Activated CD4-positive, alpha-beta T cell treated with anti-CD3 and anti-CD28 coated beads, Interleukin-2, amount 10 ng/mL, durations not matched to agents 7 days and 5 days (primary cell): ENCODE results near the gene ING4. TPM values are rescaled to one million over a fixed set of nuclear protein-coding genes. Genes with fewer than 3 reads are reported as not detected.
A peak's percentile ranks its signal among the peaks of the same experiment; 100 is the strongest.

Experiments
- CTCF ChIA-PET: fragments of 350-600 bp; sonication (Branson Sonifier 250); formaldehyde crosslinking; loops from one replicate; lab custom pipeline; 2021; ENCODE audit warnings: antibody characterized with exemption; lab: Charles Lee
- POLR2A ChIA-PET: fragments of 350-600 bp; sonication (Branson Sonifier 250); formaldehyde crosslinking; loops from one replicate; lab custom pipeline; 2021; ENCODE audit warnings: antibody characterized with exemption; lab: Charles Lee
- DNase-seq: peaks from one replicate; pipeline ENCODE4 v3.0.0-alpha.2; 2020
- H3K27ac Mint-ChIP-seq: one replicate; pipeline ENCODE4 v1.8.0; 2021; ENCODE audit warnings: mild to moderate bottlenecking, moderate library complexity, mixed read lengths
- H3K27me3 Mint-ChIP-seq: one replicate; pipeline ENCODE4 v1.8.0; 2021; ENCODE audit warnings: mixed read lengths
- H3K36me3 Mint-ChIP-seq: one replicate; pipeline ENCODE4 v1.8.0; 2021; ENCODE audit warnings: low read depth, mixed read lengths
- H3K4me1 Mint-ChIP-seq: one replicate; pipeline ENCODE4 v1.8.0; 2021; ENCODE audit warnings: mixed read lengths
- H3K4me3 Mint-ChIP-seq: one replicate; pipeline ENCODE4 v1.8.0; 2021; ENCODE audit warnings: mild to moderate bottlenecking, moderate library complexity, mixed read lengths
- H3K9me3 Mint-ChIP-seq: one replicate; pipeline ENCODE4 v1.8.0; 2021; ENCODE audit warnings: mixed read lengths
- total RNA-seq, 2 experiments: library from RNA; stranded (reverse); gene quantifications; one replicate each; pipeline ENCODE4 v1.2.3, GENCODE V29; 2021

ING4 gene
- total RNA-seq, 2 experiments from 2014 or later, result 33.7 to 40.2 TPM

GRCh38 chr12:6672143-6672542 is 9.2 kb upstream of the ING4 start:
- peak overlapping the region; percentile 38 for H3K27ac Mint-ChIP-seq
- CTCF ChIA-PET, result interaction anchor here (0.7 kb wide), 1 partner anchor 51 kb away, joined by 3 read pairs; no protein-coding TSS in a partner anchor
- H3K4me1 Mint-ChIP-seq, result no peaks in the 10 kb centered on the region
- POLR2A ChIA-PET, result no interaction called here
- H3K9me3 Mint-ChIP-seq, result no peaks in the 10 kb centered on the region
- H3K4me3 Mint-ChIP-seq, result no peak overlapping the region
- H3K27me3 Mint-ChIP-seq, result no peaks in the 10 kb centered on the region
- H3K36me3 Mint-ChIP-seq, result peaks cover 78% of the 10 kb centered on the region
- no peak for DNase-seq

- H3K27ac Mint-ChIP-seq, result no peak overlapping the region
These were observed 4.8 kb upstream of the ING4 start for GRCh38 chr12:6667559-6668210.

GRCh38 chr12:6666211-6666610 is 3.3 kb upstream of the ING4 start:
- DNase-seq, result no peak
- Mint-ChIP-seq H3K9me3 (peaks cover 3% of the 10 kb centered on the region), H3K4me3 (no peak overlapping the region), H3K27ac (no peak overlapping the region), H3K4me1 (peaks cover 30% of the 10 kb centered on the region), H3K27me3 (no peaks in the 10 kb centered on the region), H3K36me3 (peaks cover 57% of the 10 kb centered on the region)
- ChIA-PET CTCF (interaction anchor here (0.6 to 1.4 kb wide), 3 partner anchors 18 to 303 kb away, joined by 3 to 5 read pairs (median 4); partner anchors contain the start of gene ZNF384), POLR2A (no interaction called here)

More at GRCh38 chr12:6667559-6668210, 4.8 kb upstream of the ING4 start:
- POLR2A ChIA-PET, result no interaction called here
- CTCF ChIA-PET, result interaction anchor here (1.0 to 1.2 kb wide), 2 partner anchors 10 to 12 kb away, joined by 3 to 4 read pairs; no protein-coding TSS in a partner anchor
- Mint-ChIP-seq H3K36me3 (peaks cover 71% of the 10 kb centered on the region), H3K9me3 (peaks cover 3% of the 10 kb centered on the region), H3K4me1 (peaks cover 21% of the 10 kb centered on the region), H3K27me3 (no peaks in the 10 kb centered on the region), H3K4me3 (no peak overlapping the region)
- no peak for DNase-seq

GRCh38 chr12:6664902-6665301 is 2.0 kb upstream of the ING4 start:
- peaks cover 31% of the 10 kb centered on the region for H3K4me1 Mint-ChIP-seq
- CTCF ChIA-PET, result interaction anchor here (0.6 to 1.4 kb wide), 2 partner anchors 24 to 107 kb away, joined by 3 to 5 read pairs; partner anchors contain the start of gene ZNF384
- DNase-seq, result no peak
- peaks cover 46% of the 10 kb centered on the region for H3K36me3 Mint-ChIP-seq
- POLR2A ChIA-PET, result no interaction called here
- no peaks in the 10 kb centered on the region for H3K27me3 Mint-ChIP-seq
- peaks cover 3% of the 10 kb centered on the region for H3K9me3 Mint-ChIP-seq
- H3K4me3 Mint-ChIP-seq, result no peak overlapping the region
- H3K27ac Mint-ChIP-seq, result peak overlapping the region; percentile 98

- peak overlapping the region; percentile 98 for H3K27ac Mint-ChIP-seq
- ChIA-PET CTCF (no interaction called here), POLR2A (no interaction called here)
- peaks cover 36% of the 10 kb centered on the region for H3K4me1 Mint-ChIP-seq
- peak overlapping the region; percentile 99 for H3K4me3 Mint-ChIP-seq
- no peaks in the 10 kb centered on the region for H3K27me3 Mint-ChIP-seq
- H3K9me3 Mint-ChIP-seq, result peaks cover 3% of the 10 kb centered on the region
- no peak for DNase-seq
- H3K36me3 Mint-ChIP-seq, result peaks cover 34% of the 10 kb centered on the region
These were observed 365 bp downstream of the ING4 start for GRCh38 chr12:6662602-6662905.

- H3K9me3 Mint-ChIP-seq, result no peaks in the 10 kb centered on the region
- H3K4me3 Mint-ChIP-seq, result no peak overlapping the region
- H3K4me1 Mint-ChIP-seq, result peaks cover 4% of the 10 kb centered on the region
- DNase-seq, result no peak
- POLR2A ChIA-PET, result no interaction called here
- no peaks in the 10 kb centered on the region for H3K27me3 Mint-ChIP-seq
- H3K36me3 Mint-ChIP-seq, result peaks cover 31% of the 10 kb centered on the region
- CTCF ChIA-PET, result no interaction called here
- H3K27ac Mint-ChIP-seq, result no peak overlapping the region
These were observed 8.9 kb downstream of the ING4 start for GRCh38 chr12:6653987-6654386.

- Mint-ChIP-seq H3K9me3 (no peaks in the 10 kb centered on the region), H3K36me3 (peaks cover 30% of the 10 kb centered on the region), H3K27me3 (no peaks in the 10 kb centered on the region), H3K4me1 (no peaks in the 10 kb centered on the region), H3K27ac (peak overlapping the region; percentile 41), H3K4me3 (no peak overlapping the region)
- CTCF ChIA-PET, result no interaction called here
- POLR2A ChIA-PET, result no interaction called here
- DNase-seq, result no peak
These were observed 9.6 kb downstream of the ING4 start for GRCh38 chr12:6653342-6653741.

GRCh38 chr12:6652391-6652790 is 10.5 kb downstream of the ING4 start:
- POLR2A ChIA-PET, result no interaction called here
- no peaks in the 10 kb centered on the region for H3K9me3 Mint-ChIP-seq
- H3K36me3 Mint-ChIP-seq, result peaks cover 34% of the 10 kb centered on the region
- CTCF ChIA-PET, result interaction anchor here (1.1 kb wide), 1 partner anchor 8 kb away, joined by 3 read pairs; no protein-coding TSS in a partner anchor
- H3K4me1 Mint-ChIP-seq, result no peaks in the 10 kb centered on the region
- H3K27me3 Mint-ChIP-seq, result no peaks in the 10 kb centered on the region
- H3K4me3 Mint-ChIP-seq, result no peak overlapping the region
- H3K27ac Mint-ChIP-seq, result no peak overlapping the region
- no peak for DNase-seq

- ChIA-PET CTCF (no interaction called here), POLR2A (no interaction called here)
- peaks cover 42% of the 10 kb centered on the region for H3K36me3 Mint-ChIP-seq
- no peaks in the 10 kb centered on the region for H3K27me3 Mint-ChIP-seq
- no peak overlapping the region for H3K27ac Mint-ChIP-seq
- H3K9me3 Mint-ChIP-seq, result no peaks in the 10 kb centered on the region
- no peak for DNase-seq
- H3K4me1 Mint-ChIP-seq, result peaks cover 8% of the 10 kb centered on the region
- no peak overlapping the region for H3K4me3 Mint-ChIP-seq
These were observed 12.1 kb downstream of the ING4 start for GRCh38 chr12:6650832-6651231.

GRCh38 chr12:6647083-6647604 is 15.8 kb downstream of the ING4 start, which contains the start of gene ACRBP:
Gene ACRBP, minus strand, starts transcription at chr12:6647432. Its CDS starts 66 bp downstream, at chr12:6647366.
- Mint-ChIP-seq H3K9me3 (peaks cover 18% of the 10 kb centered on the region), H3K27me3 (peaks cover 7% of the 10 kb centered on the region), H3K4me1 (peaks cover 12% of the 10 kb centered on the region), H3K27ac (peak within 1 kb of the TSS; percentile 48), H3K36me3 (peaks cover 38% of the 10 kb centered on the region), H3K4me3 (peak within 1 kb of the TSS; percentile 64)
- ChIA-PET POLR2A (no interaction called here), CTCF (interaction anchor here (1.1 to 1.3 kb wide), 2 partner anchors 10 to 12 kb away, joined by 3 to 4 read pairs; partner anchors contain the start of gene LPAR5)
- DNase-seq, result peak; percentile 20

GRCh38 chr12:6646276-6647082 is 16.4 kb downstream of the ING4 start:
- peaks cover 12% of the 10 kb centered on the region for H3K4me1 Mint-ChIP-seq
- peak overlapping the region; percentile 64 for H3K4me3 Mint-ChIP-seq
- ChIA-PET POLR2A (no interaction called here), CTCF (interaction anchor here (0.8 to 3.1 kb wide), 5 partner anchors 11 to 47 kb away, joined by 3 to 13 read pairs (median 3); partner anchors contain the start of gene LPAR5)
- H3K36me3 Mint-ChIP-seq, result peaks cover 35% of the 10 kb centered on the region
- peaks cover 18% of the 10 kb centered on the region for H3K9me3 Mint-ChIP-seq
- H3K27me3 Mint-ChIP-seq, result peaks cover 10% of the 10 kb centered on the region
- no peak for DNase-seq
- H3K27ac Mint-ChIP-seq, result peak overlapping the region; percentile 48

- ChIA-PET CTCF (interaction anchor here (0.9 to 3.1 kb wide), 4 partner anchors 13 to 95 kb away, joined by 3 to 13 read pairs (median 4); no protein-coding TSS in a partner anchor), POLR2A (no interaction called here)
- H3K4me3 Mint-ChIP-seq, result no peak overlapping the region
- H3K27me3 Mint-ChIP-seq, result peaks cover 15% of the 10 kb centered on the region
- H3K9me3 Mint-ChIP-seq, result peaks cover 18% of the 10 kb centered on the region
- H3K4me1 Mint-ChIP-seq, result peaks cover 12% of the 10 kb centered on the region
- H3K27ac Mint-ChIP-seq, result peak overlapping the region; percentile 19
- DNase-seq, result no peak
- H3K36me3 Mint-ChIP-seq, result peaks cover 31% of the 10 kb centered on the region
These were observed 18.0 kb downstream of the ING4 start for GRCh38 chr12:6644903-6645302.
